ENCODE data around the gene PLA2G2E. TPM values are rescaled to one million over a fixed set of nuclear protein-coding genes. Genes with fewer than 3 reads are reported as not detected.

Gene PLA2G2E
- total RNA-seq, 1 donor from 2014 or later: not detected

- Histone ChIP-seq H3K27ac (no peak overlapping the region), H3K4me3 (no peak overlapping the region), H3K9me3 (no peaks in the 10 kb centered on the region), H3K4me1 (no peaks in the 10 kb centered on the region), H3K36me3 (peaks cover 0 to 38% of the 10 kb centered on the region in 2 donors), H3K27me3 (no peaks in the 10 kb centered on the region)
- TF ChIP-seq POLR2A (IDR thresholded peaks at IDR 0.05) (no peak), CTCF (IDR thresholded peaks at IDR 0.05) (no peak), POLR2AphosphoS5 (IDR thresholded peaks at IDR 0.05; ENCODE audit: insufficient read depth in 1 of 2, low read depth in 1 of 2) (no peak)
- DNase-seq (ENCODE audit: extremely low spot score in 2 of 2): no peak
- intact Hi-C loops (cut with DNase I): no loop called here
Measured at GRCh38 chr1:19892628-19893168, 30.7 kb downstream of the PLA2G2E start.

DNA sequence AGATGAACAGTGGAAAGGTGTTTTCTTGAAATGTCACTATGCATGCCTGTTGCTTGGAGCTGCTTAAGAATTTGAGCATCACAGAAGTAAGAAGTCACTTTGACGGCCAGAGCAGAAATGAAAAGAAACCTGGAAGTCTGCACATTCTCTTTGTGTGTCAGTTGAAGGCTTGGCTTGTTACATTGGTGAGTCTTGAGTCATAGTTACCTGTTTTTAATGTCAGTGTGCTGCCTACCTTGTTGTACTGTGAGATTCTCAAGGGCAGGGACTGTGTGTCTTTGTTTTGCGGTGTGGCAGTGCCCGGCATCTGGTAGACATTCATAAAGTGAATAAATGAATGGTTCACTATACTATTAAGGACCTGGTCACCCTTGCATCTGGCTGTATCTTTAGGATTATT lies 31.3 kb downstream of the PLA2G2E start:
- TF ChIP-seq CTCF (IDR thresholded peaks at IDR 0.05): no peak
- no peak for TF ChIP-seq POLR2A (IDR thresholded peaks at IDR 0.05)
- TF ChIP-seq POLR2AphosphoS5 (IDR thresholded peaks at IDR 0.05; ENCODE audit: insufficient read depth in 1 of 2, low read depth in 1 of 2): no peak
- no peaks in the 10 kb centered on the region for H3K9me3 ChIP-seq
- H3K27me3 ChIP-seq: no peaks in the 10 kb centered on the region
- H3K27ac ChIP-seq: no peak overlapping the region
- peaks cover 0 to 34% of the 10 kb centered on the region in 2 donors for H3K36me3 ChIP-seq
- no peaks in the 10 kb centered on the region for H3K4me1 ChIP-seq
- H3K4me3 ChIP-seq: no peak overlapping the region
- intact Hi-C loops (cut with DNase I): no loop called here
- DNase-seq (ENCODE audit: extremely low spot score in 2 of 2): no peak

DNA sequence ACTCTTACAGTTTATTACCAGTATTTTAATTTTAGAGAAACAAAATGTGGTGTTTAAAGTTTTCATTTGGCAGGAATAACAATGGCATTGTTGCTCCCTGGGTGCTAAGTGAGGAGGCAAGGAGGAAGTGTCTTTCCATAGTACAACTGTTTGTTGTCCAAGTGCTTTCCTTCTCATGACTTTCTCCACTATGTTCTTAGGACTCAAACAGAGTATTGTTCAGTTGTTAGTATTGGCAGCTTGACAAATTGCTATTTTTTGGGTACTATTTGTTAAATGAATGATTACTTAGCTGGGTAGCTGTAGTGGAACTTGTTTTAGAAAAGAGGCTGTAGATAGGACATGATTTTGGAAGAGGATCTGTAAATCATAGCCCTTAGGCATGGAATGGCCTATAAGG lies 33.8 kb downstream of the PLA2G2E start:
- no peak for TF ChIP-seq POLR2AphosphoS5 (IDR thresholded peaks at IDR 0.05; ENCODE audit: insufficient read depth in 1 of 2, low read depth in 1 of 2)
- peaks cover 0 to 25% of the 10 kb centered on the region in 2 donors for H3K36me3 ChIP-seq

DNA sequence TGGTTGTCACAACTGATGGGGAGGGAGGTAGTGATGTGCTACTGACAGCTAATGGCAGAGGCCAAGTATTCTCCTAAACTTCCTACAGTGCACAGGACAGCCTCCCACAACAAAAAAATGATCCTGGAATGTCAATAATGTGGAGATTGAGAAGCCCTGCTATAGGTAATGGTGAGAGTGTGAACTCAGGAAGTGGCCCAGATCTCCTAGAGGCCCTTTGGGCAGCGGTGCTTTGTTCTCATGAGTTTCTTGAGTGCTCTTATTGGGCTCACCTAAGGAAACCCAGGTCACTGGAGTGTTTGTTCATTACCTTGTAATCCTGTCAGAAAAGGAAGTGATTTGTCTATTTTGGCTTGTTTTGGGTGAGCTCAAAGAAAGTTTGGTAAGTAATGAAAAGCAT lies 35.3 kb downstream of the PLA2G2E start:
- H3K27ac ChIP-seq: no peak overlapping the region
- no peaks in the 10 kb centered on the region for H3K27me3 ChIP-seq
- no peaks in the 10 kb centered on the region for H3K9me3 ChIP-seq
- peaks cover 24% of the 10 kb centered on the region for H3K4me1 ChIP-seq
- H3K4me3 ChIP-seq: no peak overlapping the region
- no peak for DNase-seq (ENCODE audit: extremely low spot score in 2 of 2)
- H3K36me3 ChIP-seq: peaks cover 0 to 15% of the 10 kb centered on the region in 2 donors
- no peak for TF ChIP-seq POLR2A (IDR thresholded peaks at IDR 0.05)
- no peak for TF ChIP-seq POLR2AphosphoS5 (IDR thresholded peaks at IDR 0.05; ENCODE audit: insufficient read depth in 1 of 2, low read depth in 1 of 2)
- TF ChIP-seq CTCF (IDR thresholded peaks at IDR 0.05): no peak
- intact Hi-C loops (cut with DNase I): no loop called here

More for the DNA sequence above, 33.8 kb downstream of the PLA2G2E start:
- H3K27me3 ChIP-seq: no peaks in the 10 kb centered on the region
- DNase-seq (ENCODE audit: extremely low spot score in 2 of 2): no peak
- H3K4me3 ChIP-seq: no peak overlapping the region
- no peak overlapping the region for H3K27ac ChIP-seq
- intact Hi-C loops (cut with DNase I): no loop called here
- no peaks in the 10 kb centered on the region for H3K9me3 ChIP-seq
- H3K4me1 ChIP-seq: peaks cover 9% of the 10 kb centered on the region

GRCh38 chr1:19885821-19886220 lies 37.6 kb downstream of the PLA2G2E start:
- H3K4me1 ChIP-seq: peaks cover 29% of the 10 kb centered on the region
- intact Hi-C loops (cut with DNase I): no loop called here

More at GRCh38 chr1:19885821-19886220, 37.6 kb downstream of the PLA2G2E start:
- H3K4me3 ChIP-seq: no peak overlapping the region
- DNase-seq (ENCODE audit: extremely low spot score in 2 of 2): no peak
- TF ChIP-seq CTCF (IDR thresholded peaks at IDR 0.05): no peak
- TF ChIP-seq POLR2A (IDR thresholded peaks at IDR 0.05): no peak
- TF ChIP-seq POLR2AphosphoS5 (IDR thresholded peaks at IDR 0.05; ENCODE audit: insufficient read depth in 1 of 2, low read depth in 1 of 2): no peak
- no peak overlapping the region for H3K27ac ChIP-seq
- H3K27me3 ChIP-seq: no peaks in the 10 kb centered on the region
- H3K36me3 ChIP-seq: no peaks in the 10 kb centered on the region
- no peaks in the 10 kb centered on the region for H3K9me3 ChIP-seq
